SK-MEL-5 (cell line): ENCODE results near the gene ARMC2. TPM values are rescaled to one million over a fixed set of nuclear protein-coding genes. Genes with fewer than 3 reads are reported as not detected.

ENCODE experiments used
- DNase-seq: peaks from one replicate; pipeline ENCODE4 v3.0.0-alpha.2; 2016; ENCODE audit warnings: low read depth, low spot score
- in situ Hi-C: cut with HindIII; loops from 2 replicates; pipeline ENCODE4 v1.10.0; 2016; ENCODE audit warnings: low sequenced_read_pairs, high pct_unique_total_duplicates, low pct_unique_long_range_greater_than_20kb
- total RNA-seq: library from RNA; depleted of rRNA; stranded (reverse); fragments of >200 nt; shearing (Covaris generic); gene quantifications from 2 replicates; pipeline ENCODE4 v1.2.3, GENCODE V29; 2014

The ARMC2 gene
- total RNA-seq, 1 experiment from 2014 or later: 2.6 TPM

DNA sequence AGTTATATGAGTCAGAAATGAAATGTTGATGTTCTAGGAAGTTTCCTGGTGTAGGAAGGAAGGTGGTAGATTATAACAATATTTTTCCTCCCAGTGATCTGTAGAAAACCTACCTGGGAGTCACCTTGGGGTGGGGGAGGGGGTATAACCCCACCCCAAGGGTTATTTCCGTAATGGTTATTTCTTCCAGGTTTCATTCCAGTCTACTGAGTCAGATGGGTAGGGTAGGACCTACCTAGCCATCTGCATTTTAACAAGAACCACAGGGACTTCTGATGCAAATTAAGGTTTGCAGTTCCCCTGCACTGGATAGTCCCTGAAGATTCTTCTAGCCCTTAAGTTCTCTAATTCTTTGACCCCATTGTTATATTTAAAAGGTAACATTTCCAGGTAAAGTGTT, 88.9 kb downstream of the ARMC2 start:
- in situ Hi-C loops: no loop called here
- DNase-seq: no peak

DNA sequence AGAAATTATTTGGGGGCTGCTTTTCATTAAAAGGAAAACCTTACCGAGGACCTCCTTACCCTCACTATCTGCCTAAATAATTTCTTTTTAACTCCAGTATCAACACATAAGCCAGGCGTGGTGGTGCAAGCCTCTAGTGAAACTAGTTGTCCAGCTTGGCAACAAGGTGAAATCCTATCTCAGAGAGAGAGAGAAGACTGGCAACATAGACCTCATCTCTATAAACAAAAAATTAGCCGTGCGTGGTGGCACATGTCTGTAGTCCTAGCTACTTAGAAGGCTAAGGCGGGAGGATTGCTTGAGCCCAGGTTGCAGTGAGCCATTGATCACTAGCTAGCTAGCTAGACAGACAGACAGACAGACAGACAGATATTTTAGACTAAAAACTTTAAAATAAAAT, 92.5 kb downstream of the ARMC2 start:
- DNase-seq: no peak
- in situ Hi-C loops: no loop called here

DNA sequence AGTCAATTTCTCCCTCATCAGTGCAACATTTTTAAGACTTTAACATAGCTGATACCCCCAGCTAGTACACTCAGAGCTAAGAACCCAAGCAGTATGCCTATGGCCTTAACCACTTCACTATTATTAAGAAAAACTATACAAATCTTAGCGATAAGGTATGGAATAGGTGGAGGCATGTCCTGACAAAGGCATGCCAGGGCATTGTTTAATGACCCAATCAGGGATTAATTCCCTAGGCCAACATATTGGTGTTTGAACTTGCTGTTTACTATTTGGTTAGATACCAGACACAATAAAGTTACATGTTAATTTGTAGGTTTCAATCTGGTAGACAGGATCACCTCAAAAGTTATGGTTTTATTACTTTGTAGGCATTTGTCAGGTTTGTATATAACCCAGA, 93.1 kb downstream of the ARMC2 start:
- in situ Hi-C loops: no loop called here
- DNase-seq: no peak

DNA sequence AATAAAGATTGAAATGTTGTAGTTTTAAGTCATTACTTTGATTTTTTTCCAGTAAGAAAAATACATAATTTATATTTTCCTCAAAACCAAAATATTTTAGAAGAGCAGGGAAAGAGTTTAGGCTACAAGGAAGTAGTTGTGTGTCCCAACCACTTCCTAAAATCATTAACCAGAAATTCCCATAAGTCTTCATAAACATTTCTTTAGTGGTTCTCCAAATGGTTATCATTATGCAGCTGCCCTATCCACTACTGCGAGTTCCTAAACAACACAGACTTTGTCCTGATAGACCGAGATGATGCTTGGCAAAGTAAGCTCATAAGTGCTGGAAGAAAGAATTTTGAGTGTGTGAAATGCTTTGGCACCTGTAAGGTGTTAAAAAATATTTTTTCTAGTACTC, 93.6 kb downstream of the ARMC2 start:
- DNase-seq: no peak
- in situ Hi-C loops: no loop called here

DNA sequence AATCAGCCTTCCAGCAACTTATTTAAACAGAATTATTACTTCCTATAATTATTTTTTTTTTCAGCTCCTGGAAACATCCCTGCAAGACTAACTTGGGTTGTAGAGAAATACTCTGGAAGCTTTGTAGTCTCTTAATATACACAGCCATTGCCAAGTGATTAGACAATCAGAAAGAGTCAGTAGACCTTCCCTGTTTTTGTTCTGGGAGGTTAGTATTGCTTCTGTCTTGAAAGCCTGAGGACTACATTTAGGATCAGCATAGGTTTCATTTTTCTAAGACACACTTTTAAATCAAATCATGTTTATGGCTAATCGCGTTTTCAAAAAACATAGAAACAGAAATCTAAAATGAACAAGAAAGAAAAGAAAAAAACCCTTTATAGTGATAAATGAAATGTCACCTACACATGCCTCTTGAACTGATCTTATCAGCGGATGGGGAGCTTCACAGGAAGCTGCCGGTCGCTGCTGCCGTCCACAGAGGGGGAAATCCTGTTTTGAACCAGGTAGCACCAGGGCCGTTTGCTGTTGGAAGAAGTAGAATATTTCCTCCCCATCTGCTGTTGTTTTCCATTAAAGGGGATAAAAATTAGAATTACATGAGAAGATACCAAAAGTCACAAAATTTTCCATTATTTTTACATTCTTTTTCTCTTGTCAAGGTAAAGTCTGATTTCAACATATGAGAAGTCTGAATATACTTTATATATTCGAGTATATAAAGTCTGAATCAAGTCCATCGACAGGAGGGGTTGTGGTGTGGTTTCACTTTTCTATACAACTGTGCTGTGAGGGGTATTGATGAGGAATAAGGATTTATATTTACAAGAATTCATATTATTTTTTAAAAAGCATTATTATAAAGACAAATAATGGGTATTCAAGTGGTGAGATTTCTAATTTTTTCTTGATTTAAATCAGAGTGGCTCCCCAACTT, 94.6 kb downstream of the ARMC2 start:
- in situ Hi-C loops: no loop called here
- DNase-seq: no peak

DNA sequence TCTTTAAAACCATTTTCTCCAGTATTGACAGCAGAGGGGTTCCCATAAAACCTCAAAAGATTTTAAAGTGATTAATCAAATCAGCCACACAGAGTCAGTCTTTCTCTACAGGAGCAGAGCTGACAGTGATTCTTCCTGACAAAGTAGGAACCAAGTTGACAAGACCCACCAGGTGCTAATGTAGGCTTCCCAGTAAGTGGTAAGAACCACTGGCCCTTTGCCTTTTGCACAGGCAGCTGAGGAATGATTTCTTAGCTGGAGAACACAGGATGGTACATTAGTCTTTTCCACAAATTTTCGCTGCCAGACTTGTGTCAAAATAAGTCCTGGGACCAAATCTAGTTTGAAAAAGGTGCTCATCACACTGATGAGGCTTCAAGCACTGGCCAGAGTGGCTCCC, 95.8 kb downstream of the ARMC2 start:
- in situ Hi-C loops: no loop called here
- DNase-seq: no peak

DNA sequence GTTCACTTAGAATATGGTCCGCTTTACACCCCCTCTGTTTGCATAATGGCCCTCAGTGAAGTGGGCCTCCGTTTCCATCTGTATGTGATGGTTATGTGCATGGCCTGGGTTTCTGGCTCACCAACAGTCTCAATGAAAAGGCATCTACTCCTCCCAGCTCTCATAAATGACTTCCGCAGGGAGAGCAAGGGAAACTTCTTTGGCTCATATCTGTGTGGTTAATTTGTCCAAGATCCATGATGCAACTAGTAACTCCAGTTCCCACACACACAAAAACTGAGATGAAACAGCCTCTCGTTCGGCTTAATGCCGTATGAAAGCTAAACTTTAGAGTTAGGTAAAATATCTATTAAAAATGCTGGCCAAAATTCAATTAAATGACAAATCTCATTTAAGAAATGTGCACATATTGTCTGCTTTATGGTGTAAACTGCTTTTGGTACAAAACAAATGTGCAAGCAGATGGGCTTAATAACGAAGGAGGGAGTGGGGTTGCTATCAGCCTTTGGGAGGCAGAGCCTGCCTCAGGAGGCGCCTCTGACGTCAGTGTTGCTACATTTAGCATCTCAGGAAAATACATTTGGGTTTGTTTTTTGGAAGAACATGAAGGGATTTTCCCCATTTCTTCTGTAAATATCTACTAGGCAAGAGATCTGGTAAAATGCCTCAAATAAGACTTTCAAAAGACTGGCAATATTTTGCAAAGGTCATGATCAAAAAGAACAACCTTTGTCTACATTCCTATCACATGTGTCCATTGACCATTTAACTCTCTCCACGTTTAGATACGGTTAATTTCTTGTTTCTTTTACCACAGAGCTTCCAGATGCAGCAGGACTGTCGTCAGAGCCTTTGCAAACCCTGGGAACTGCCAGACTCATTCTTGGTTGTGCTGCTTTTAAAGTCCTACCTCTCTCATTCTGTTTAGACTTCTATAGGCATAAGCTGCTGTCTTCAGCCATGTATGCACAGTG, 96.8 kb downstream of the ARMC2 start:
- DNase-seq: peak; percentile 17
- in situ Hi-C loops: no loop called here

DNA sequence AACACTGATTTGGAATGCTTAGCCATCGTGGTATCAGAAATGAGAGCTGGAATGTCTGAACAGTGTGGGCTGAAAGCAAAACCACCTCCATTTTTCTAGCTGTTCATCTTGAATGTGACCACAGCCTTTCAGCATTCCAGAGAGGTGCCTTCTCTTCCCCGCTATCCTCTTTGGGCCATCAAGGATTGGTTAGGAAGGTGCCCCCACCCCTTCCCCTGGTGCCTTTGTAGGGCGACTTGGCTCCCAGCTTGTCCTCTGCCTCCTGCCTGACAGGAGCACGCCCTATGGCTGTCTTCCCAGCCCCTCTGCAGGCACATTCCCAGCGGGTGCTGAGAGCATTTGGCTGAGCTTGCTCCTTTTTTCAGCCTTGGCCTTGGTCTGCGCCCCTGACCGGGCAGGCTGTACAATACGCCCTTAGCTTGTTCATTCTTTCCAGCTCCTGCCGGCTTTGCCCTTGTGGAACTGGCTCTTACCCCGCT, 97.5 kb downstream of the ARMC2 start:
- DNase-seq: no peak
- in situ Hi-C loops: no loop called here

DNA sequence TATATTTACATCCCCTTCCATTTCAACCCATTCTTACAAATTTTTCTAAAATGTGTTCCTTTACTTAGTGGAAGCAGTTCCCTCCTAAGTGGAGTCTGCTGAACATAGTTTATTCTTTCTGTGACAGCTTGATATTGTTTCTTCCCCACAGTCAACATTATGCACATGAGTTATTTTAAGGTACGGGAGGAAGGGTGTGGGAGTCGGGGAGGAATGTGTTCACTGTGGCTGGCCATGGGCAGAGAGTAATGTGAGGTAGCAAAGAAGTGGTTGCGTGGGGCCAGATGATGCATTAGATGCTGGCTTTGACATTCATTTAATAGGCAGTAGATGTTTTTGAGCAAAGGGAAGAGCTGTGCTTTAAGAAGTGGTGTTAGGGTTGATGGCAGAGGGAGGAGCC, 98.5 kb downstream of the ARMC2 start:
- DNase-seq: no peak
- in situ Hi-C loops: no loop called here

DNA sequence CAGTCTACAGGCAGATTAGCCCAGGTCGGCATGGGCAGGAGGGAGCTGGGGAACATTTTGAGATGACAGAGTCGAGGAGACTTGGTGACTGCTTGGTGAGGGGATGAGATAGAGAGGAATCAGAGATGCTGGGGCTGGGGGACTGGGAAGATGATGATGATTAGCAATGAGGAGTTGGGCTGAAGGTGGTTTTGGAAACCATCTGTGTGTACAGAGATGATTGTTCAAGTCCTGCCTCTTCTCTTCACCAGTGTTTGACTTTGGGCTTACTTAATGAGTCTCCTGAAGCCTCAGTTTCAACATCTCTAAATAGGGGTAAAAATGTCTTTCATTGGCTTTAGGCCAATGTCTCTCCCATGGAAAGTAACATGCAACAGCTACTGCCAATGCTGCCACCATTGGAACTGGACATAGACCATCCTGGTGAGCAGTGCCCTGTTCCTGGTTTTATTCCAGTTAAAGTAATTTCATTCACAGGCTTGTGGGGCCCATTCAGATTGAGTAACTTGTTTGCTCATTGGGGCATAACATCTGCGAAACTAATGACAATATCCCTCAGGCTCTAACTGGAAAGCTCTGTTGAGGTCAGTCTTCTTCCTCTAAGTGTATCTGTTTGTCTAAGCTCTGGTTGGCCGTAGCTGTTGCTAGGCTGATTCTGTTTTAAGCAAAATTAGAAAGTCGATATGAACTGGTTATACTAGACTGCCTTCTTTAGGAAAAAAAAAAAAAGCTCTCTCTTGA, 99.1 kb downstream of the ARMC2 start:
- no peak for DNase-seq
- in situ Hi-C loops: no loop called here

DNA sequence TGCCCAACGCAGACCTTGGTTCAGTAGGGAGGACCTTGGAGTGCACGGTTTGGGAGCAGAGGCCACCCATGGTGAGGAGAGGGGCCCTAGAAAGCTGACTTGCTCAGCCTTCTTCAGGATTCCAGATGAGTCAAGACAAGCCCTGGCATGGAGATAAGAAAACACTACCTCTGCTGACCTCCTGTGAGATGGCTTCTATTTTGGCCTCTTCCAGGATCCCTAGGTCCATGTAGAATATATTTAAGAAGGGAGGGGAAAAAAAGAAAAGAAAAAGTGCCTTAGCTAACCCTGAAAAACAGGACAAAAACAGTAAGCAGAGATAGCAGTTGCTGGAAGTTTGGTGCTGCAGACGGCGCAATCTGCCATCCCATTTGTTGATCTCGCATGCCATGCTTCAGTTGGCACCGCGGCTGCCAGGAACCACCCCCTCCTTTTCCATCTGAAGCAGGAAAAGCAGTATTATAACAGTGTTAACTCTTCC, 100.0 kb downstream of the ARMC2 start:
- DNase-seq: no peak
- in situ Hi-C loops: no loop called here

DNA sequence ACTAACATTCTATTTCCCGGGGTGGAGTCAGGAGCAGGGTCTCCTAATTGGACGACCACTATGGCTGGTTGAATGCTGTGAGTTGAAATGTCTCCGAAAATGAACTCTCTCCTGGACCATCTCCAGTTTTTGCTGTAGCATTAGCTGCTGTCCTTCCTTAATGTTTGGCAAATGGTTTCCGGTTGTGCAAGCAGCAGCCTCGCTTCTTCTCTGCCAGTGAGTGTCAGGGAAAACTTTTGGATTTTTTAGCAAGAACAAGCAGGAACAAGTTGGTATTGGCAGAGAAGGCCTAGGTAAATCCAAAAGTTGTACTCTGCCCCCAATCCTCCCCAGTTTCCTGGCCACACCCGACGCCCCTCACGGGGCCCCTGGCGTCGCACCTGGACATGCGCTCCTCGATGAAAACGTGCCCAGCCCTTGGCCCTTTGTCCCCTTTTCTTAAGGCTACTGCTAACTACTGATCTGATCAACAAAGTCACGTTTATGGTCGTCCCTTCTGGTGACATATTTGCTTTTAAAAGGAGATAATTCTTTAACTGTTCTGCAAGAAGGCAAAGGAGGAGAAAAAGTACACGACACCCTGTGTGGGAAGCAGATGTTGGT, 103.2 kb downstream of the ARMC2 start:
- in situ Hi-C loops: no loop called here
- DNase-seq: no peak

DNA sequence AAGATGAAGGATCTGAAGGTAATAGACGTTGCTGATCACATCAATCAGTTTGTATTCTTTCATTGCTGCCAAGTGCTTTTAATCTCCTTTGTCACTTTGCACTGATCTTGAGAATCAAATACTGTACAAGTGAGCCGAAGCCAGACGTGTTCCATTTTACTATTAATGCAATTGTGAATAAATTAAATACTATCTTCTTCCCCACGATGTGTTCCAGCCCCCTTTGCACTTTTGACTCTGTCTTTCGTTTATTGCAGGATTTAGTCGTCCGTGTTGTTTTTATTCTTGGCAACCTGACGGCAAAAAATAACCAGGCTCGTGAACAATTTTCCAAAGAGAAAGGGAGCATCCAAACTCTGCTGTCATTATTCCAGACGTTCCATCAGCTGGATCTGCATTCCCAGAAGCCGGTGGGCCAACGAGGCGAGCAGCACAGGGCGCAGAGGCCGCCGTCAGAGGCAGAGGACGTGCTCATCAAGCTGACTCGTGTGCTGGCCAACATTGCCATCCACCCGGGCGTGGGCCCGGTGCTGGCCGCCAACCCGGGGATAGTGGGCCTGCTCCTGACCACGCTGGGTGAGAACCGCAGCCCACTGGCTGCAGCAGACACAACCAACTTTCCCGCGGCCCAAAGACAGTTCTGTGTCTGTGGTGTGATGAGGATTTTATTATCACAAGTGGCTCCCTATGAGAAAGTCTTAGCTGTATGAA, 104.7 kb downstream of the ARMC2 start:
- DNase-seq: no peak
- in situ Hi-C loops: no loop called here

DNA sequence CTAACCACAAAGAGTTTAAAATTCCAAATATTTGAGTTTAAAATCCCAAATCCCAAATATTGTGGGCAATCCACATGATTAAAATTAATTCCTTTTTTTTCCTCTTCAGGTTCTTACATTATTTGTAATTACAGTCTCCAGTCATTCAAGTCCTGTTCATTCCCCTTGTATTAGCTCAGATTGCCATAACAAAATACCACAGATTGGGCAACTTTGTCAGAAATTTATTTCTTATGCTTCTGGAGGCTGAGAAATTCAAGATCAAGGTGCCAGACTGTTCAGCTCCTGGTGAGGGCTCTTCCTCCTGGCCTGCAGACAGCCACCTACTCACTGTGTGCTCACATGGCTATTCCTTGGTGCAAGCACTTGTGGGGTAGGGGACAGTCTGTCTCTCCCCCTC, 105.5 kb downstream of the ARMC2 start:
- in situ Hi-C loops: no loop called here
- DNase-seq: no peak

DNA sequence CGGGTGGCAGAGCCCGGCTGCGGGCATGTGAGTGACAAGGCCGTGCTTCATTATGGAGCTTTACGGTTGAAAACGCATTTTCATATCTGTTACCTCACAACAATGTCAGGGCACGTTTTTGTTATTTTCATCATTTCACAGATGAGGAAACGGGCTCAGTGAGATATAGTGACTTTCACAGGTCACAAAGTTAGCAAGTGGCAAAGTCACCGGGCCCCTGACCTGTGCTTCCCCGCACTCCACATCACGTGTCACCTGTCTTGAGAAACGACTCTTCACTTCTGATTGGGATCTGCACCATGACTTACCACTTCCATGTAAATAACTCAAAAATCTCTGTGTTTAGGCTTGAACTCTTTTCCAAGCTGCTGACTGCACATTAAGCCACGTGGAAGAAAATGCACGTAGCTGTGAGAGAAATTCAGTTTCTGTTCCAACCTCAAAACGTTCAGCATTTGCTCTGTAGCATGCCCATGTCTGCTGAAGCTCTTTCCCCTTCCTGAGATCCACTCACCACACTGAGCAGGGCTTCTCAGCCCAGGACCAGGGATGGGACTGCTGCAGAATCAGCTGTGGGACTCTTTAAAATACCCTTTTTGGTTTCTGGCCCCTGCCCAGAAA, 107.2 kb downstream of the ARMC2 start:
- DNase-seq: no peak
- in situ Hi-C loops: no loop called here

DNA sequence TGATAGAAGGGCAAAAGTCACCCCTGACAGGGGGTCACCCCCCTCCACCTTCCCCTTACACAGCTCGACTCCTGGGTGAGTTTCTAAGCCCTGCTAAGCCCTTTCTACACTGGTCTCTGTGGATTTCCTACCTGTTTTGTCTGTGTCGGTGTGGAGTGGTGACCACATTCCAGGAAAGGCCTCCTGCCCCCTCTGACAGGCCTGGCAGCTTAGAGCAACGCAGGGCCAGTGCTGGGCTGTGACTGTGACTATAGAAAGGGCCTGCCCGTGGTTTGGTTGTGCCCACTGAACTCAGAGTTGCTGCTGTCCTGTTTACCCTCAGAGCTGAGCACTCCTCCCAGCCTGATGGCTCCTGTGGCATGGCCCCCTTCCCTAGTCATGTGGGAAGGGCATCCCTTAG, 109.0 kb downstream of the ARMC2 start:
- in situ Hi-C loops: no loop called here
- no peak for DNase-seq
